NCI-H82 treated with DMSO at 0.1 percent for 48 hours (cell line): ENCODE results near the gene ABCC1.
"Not testable (repeated sequence)": the region's sequence is repeated elsewhere in the genome, so short reads cannot be mapped to it uniquely, and the experiment has no call there.

Source experiments
- DNase-seq: peaks from one replicate; lab custom pipeline; 2025; ENCODE audit not compliant: unreplicated experiment; lab: John Stamatoyannopoulos, UW

The ABCC1 gene

GRCh38 chr16:16133943-16134604 is 184.7 kb downstream of the ABCC1 start:
- DNase-seq: no peak

DNA sequence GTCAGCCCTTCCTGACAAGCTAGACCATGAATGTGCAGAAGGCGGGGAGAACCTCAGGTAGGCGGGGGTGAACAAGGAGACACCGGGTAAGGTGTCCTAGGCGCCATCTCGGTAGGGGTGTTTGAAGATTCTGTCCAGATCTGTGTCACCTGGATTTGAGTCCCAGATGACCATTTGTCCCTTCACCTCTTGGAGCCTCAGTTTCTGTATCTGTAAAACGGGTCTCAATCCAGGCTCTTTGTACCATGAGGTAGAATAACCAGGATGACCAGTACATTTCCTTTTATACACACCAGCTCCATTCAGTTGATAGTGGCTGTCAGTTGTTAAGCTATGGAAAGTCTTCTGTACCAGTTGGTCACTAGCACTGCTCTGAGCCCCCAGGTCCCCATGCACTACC is 187.2 kb downstream of the ABCC1 start:
- no peak for DNase-seq

DNA sequence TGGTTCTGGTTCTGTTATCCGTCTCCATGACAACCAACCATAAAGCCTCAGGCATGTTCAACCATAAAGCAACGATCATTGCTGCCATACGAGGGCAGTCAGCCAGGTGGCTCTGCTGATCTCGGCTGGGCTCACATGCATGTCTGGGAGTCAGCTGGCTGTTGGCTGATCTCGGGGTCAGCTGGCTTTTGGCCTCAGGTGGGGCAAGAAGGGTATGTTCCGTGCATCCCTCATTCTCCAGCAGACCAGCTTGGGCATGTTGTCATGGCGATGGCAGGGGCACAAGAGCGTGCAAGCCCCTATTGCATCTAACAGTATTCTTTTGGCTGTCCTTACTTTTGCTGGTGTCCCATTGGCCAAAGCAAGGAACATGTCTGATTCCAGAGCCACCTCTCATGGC is 187.7 kb downstream of the ABCC1 start:
- no peak for DNase-seq

DNA sequence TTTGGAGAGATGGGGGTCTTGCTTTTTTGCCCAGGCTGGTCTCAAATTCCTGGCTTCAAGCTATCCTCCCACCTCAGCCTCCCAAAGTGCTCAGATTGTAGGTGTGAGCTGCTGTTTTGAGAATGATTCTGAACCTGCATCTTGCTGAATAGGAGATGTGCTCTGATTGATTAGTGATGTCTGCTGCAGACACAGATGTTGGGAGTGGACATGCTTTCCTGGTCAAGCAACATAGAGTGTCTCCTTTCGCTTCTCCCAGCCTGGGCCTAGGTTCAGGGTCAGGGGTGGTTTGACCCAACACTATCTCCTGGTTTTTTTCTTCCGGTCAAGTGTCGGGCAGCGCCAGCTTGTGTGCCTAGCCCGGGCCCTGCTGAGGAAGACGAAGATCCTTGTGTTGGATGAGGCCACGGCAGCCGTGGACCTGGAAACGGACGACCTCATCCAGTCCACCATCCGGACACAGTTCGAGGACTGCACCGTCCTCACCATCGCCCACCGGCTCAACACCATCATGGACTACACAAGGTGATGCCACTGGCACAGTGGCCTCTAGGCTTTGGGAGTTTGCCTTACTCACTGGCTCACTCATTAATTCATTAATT is 188.7 kb downstream of the ABCC1 start:
- no peak for DNase-seq

- DNase-seq: no peak
These were observed 189.6 kb downstream of the ABCC1 start for GRCh38 chr16:16139061-16139460.

DNA sequence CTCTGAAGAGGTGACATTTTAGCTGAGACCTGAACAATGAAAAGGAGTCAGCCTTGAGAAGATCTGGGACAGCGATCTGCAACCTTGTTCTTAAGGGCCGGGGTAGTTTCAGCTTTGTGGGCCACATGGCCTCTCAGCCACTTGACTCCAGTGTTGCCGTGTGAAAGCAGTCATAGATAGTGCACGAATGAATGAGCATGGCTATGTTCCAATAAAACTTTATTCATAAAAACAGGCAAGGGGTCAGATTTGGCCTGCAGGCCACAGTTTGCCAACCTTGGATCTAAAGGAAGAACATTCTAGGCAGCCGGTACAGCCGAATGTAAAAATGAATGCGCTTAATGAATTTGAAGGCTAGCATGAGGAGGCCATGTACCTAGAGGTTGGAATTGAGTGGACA is 190.4 kb downstream of the ABCC1 start:
- DNase-seq: no peak

DNA sequence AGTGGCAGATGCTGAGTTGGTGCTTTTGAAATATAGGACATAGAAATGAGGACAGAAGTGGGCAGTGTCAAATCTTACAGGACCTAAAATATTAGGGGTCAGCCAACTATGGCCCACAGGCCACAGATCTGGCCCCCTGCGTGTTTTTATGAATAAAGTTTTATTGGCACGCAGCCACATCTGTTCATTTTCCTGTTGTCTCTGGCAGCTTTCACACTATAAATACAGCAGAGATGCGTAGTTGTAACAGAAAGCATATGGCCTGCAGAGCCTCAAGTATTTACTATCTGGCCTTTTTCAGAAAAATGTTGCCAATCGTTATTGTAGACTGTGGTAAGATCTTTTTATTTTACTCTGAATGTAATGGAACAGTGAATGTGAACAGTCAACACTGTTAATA is 191.1 kb downstream of the ABCC1 start:
- DNase-seq: no peak

GRCh38 chr16:16141141-16141540 is 191.7 kb downstream of the ABCC1 start:
- no peak for DNase-seq

DNA sequence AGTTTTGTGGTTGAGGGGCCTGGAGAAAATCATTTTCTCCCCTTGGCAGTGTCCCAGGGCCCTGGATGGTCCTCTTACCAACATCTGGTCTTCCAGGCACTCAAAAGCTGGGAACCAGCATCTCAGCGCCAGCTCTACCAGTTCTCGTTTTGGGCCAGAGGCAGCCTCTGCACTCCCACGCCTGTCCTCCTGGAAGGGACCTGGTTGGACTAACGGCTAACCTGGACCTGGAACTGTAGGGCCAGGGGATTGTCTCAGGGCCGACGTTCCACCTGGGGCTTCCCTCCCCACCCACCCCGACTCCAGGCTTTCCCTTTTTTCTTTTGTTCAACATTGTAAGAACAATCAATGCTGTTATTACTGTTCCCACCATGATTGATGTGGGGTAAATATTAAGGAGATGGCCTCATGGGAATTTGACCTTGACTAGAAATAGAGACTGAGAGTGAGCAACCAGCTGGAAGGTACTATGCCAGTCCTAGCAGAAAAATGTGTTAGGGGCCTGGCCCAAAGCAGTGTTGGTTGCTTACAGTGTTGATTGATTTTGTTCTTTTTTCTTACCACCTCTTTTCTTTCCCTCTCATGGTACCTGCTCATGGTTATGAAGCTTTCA is 192.5 kb downstream of the ABCC1 start:
- no peak for DNase-seq

DNA sequence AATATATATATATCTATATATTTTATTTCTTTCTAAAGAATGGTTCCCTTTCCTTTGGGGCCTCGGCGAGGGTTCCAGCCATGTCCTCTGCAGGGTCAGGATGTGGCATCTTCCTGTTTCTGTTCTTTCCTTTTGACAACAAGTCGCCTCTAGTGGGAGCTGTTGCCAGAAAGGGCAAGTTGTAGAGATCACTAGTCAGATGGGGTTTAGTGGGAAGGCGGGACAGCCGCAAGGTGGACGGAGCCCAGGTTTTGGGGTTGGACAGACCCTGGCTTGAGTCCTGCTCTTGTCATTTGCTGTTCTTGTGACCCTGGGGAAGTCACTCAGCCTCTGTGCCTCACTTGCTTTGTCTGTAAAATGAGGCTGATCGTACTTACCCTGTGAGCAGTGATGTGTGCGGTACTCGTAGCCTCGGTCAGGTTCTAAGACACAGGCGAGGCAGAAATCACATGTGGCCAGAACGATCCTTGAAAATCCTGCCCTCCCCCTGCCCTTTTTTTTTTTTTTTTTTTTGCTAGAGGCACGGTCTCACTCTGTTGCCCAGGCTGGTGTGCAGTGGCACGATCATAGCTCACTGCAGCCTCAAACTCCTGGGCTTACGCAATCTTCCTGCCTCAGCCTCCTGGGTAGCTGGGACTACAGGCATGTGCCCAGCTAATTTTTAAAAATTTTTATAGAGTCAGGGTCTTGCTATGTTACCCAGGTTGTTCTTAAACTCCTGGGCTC is 193.8 kb downstream of the ABCC1 start:
- no peak for DNase-seq

GRCh38 chr16:16143931-16144330 is 194.5 kb downstream of the ABCC1 start:
- no peak for DNase-seq

GRCh38 chr16:16144416-16144815 is 195.0 kb downstream of the ABCC1 start:
- DNase-seq: no peak

DNA sequence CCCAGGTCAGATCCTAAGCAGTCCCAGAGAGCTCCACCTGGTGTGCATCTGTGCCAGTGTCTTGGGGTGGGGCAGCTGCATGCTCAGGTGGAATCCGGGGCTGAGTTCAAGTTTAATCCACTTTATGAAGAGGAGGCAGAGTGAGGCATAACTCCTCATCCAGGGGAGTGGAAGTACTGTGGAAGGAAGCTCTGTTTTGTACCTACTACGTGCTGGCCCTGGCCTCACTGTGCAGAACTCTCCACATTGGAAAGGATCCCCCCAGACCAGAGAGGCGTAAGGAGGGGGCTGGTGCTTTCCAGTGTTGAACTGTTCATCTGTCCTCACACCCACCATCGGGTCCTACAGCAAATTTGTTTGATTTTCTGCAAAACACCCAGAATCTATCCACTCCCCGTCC is 195.9 kb downstream of the ABCC1 start:
- no peak for DNase-seq

DNA sequence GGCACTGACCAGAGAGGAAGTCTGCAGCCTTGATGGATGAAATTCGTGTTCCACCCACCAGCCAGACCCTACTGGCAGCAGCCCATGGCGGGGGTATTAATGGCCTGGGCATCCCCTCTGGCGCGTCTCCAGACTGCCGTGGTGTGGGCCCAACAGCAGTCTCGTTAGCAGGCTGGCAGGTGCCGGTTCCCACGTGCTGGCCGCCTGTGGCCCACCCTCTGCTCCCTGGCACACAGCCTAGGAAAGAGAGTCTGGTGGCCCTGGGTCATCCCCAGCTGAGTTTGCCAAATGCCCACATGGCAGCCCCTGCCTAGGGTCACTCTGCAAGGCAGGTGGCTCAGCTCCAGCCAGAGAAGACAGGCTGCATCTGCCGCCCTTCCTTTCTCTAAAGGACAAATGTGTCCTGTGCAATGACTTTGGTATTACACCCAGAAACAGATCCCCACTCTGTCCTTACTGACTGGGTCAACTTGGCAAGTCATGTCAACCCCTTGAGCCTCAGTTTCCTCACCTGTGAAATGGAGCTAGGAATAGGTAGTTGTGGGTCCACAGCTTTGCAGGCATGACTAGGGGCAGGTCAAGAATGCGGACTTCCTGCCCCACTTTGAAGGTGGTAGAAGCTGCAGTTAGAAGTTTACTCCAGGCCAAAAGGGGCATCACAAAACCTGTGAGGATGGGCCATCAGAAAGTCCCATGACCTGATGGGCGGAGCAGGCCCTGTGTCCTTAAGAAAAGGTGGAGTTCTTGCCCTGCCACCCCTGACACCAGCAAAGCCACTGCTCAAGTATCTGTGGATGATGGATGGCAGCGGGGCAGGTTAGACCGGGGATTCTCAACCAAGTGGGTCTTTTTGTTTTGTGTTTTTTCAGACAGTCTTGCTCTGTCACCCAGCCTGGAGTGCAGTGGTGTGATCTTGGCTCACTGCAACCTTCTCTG is 197.2 kb downstream of the ABCC1 start:
- DNase-seq: no peak

- DNase-seq: no peak
These were observed 198.0 kb downstream of the ABCC1 start for GRCh38 chr16:16147316-16147999.

DNA sequence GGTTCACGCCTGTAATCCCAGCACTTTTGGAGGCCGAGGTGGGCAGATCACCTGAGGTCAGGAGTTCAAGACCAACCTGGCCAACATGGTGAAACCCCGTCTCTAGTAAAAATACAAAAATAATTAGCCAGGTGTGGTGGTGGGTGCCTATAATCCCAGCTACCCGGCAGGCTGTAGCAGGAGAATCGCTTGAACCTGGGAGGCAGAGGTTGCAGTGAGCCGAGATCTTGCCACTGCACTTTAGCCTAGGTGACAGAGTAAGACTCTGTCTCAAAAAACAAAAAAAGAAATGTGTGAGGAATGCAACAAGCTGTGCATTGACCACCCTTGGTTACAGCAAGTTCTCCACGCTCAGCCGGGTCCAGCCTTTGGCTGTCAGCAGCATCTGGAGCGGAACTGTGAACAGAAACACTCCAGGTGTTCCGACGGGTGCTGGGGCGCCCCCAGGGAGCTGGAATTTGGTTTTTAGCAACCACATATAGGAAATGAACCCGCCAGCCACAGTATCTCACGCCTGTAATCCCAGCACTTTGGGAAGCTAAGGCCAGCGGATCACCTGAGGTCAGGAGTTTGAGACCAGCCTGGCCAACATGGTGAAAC is 198.7 kb downstream of the ABCC1 start:
- not testable (repeated sequence) for DNase-seq

- no peak for DNase-seq
These were observed 199.3 kb downstream of the ABCC1 start for GRCh38 chr16:16148755-16149154.

DNA sequence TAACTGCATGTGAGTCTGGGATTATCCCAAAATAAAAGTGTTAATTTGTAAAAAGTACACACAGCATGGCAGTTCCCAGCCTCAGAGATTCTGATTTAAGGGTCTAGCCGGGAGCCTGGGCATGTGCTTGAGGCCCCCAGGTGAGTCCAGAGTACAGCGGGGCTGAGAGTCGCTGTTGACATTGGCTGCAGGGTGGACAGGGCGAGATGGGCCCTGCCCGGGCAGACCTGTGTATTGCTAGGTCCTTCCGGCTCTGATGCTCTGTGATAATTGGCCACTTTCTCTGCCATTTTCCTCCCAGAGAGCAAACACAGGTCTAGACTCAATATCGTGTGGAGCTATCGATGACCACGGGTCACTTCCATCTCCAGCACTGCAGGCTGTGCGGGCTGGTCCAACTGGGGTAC is 200.3 kb downstream of the ABCC1 start:
- DNase-seq: no peak

DNA sequence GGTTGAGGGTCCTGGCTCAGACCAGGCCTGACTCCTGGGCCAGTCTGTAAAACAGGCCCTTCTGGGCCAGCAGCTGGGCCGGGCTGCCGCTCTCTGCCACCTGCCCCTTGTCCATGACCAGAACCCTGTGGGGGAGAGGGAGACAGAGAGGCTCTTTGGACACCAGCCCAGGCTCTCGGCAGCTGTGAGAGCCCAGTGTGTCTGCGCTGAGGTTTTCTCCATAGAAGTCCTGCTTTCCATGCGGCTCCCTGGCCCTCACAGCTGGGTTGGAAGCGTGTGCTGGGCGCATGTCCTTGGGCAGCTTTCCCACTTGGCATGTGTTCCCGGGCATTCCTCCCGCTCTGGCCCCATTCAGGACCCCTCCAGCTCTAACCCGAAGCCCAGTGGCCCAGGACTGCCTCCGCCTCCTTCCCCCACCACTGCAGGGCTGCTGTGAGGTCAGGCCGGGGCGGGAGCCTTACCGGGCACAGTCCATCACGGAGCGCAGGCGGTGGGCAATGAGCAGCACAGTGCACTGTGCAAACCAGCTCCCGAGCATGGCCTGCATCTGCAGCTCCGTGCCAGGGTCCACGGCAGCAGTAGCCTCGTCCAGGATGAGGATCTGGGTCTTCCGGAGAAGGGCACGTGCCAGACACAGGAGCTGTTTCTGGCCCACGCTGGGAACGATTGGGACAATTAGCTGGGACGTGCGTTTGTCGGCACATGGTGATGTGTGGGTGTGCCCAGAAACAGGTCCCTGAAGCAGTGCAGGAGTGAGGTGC is 200.9 kb downstream of the ABCC1 start:
- no peak for DNase-seq
